HG03280 (cell line): Measurements from ENCODE around the gene HEATR1.
"Not testable (repeated sequence)": the region's sequence is repeated elsewhere in the genome, so short reads cannot be mapped to it uniquely, and the experiment has no call there.

Source experiments
- ATAC-seq: cut with Tn5 transposase; IDR thresholded peaks from one replicate; pipeline ENCODE4 v1.9.1; 2021; ENCODE audit warnings: mild to moderate bottlenecking, moderate library complexity; ENCODE audit not compliant: unreplicated experiment

Gene HEATR1, protein sequence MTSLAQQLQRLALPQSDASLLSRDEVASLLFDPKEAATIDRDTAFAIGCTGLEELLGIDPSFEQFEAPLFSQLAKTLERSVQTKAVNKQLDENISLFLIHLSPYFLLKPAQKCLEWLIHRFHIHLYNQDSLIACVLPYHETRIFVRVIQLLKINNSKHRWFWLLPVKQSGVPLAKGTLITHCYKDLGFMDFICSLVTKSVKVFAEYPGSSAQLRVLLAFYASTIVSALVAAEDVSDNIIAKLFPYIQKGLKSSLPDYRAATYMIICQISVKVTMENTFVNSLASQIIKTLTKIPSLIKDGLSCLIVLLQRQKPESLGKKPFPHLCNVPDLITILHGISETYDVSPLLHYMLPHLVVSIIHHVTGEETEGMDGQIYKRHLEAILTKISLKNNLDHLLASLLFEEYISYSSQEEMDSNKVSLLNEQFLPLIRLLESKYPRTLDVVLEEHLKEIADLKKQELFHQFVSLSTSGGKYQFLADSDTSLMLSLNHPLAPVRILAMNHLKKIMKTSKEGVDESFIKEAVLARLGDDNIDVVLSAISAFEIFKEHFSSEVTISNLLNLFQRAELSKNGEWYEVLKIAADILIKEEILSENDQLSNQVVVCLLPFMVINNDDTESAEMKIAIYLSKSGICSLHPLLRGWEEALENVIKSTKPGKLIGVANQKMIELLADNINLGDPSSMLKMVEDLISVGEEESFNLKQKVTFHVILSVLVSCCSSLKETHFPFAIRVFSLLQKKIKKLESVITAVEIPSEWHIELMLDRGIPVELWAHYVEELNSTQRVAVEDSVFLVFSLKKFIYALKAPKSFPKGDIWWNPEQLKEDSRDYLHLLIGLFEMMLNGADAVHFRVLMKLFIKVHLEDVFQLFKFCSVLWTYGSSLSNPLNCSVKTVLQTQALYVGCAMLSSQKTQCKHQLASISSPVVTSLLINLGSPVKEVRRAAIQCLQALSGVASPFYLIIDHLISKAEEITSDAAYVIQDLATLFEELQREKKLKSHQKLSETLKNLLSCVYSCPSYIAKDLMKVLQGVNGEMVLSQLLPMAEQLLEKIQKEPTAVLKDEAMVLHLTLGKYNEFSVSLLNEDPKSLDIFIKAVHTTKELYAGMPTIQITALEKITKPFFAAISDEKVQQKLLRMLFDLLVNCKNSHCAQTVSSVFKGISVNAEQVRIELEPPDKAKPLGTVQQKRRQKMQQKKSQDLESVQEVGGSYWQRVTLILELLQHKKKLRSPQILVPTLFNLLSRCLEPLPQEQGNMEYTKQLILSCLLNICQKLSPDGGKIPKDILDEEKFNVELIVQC (N-terminal part only)

DNA sequence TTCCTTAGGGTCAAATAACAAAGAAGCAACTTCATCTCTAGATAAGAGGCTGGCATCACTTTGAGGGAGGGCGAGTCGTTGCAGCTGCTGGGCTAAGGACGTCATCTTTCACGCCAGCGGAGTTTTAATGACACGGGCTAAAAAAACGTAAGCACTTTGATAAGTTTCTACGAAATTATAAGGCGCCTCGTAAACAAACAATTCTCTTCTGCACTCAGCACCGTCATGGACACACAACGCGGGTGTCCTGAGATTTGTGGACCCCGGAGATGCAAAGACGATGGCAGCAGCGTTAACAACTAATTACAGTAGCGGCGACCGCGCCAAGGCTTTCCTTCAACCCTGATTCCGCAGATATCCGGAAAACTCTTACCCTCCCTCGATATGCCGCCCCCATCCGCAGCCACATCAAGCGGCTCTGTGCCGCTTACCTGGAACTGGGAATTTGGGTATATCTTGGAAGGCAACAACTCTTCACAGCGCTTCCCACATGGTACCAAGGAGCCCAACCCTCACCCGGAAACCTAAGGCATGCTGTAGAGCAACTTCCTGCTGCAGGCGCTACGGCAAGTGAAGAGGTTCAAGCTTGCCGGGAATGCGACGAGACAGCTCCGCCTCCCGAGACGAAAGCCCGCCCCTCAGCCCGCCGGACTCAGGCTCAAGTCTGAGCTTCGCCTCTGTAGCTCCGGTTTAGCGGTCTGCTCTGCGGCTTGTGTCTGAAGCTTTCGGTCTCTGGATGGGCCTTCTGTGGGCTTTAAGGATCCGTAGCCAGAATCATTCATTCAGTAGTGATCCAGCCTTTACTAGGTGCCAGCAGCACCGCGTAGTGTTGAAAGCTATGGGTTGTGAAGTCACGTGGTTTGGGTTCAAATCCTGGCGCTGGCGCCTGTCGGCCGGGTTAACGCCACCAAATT lies at the start of gene HEATR1:
HEATR1 (minus strand) TSS at position 526 of the 914 bp plus-strand sequence; CDS start at position 105, 421 bp downstream.
- peak; percentile 93 for ATAC-seq

DNA sequence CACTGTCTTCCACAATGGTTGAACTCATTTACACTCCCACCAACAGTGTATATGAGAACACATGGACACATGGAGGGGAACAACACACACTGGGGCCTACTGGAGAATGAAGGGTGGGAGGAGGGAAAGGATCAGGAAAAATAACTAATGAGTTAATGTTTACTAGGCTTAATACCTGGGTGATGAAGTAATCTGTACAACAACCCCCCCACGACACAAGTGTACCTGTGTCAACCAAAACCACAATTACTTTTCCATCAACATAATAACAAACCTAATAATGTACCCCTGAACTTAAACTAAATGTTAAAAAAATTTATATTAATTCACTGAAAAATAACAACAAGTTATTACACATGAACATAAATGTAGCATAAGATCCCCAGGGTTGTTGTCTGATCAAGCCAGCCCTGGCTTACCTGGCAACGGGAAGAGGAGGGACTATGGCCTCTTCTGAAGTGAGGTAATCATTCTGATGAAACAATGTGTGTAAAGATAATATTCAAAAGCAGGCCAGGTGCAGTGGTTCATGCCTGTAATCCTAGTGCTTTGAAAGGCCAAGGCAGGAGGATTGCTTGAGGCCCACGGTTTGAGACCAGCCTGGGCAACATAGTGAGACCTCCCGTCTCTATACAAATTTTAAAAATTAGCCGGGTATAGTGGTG lies 40.8 kb upstream of the HEATR1 start:
- ATAC-seq: no peak

DNA sequence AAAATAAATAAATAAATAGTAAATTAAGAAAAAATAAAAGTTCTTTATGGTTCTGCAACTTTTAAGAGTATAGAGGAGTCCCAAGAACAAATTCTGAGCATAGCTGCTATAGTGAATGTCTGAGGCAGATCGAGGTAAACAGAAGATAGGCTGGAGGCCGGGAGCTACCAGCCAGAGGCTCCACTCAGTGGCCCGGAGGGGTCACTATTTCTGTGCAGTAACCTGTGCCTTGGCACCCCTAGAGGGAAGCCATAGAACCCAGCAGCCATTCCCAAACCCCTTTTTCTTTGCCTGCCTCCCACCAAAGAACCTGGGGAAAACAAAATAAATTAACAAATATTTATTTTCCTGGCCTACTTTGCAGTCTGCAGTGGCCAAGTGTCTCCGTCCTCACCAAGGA lies 38.4 kb upstream of the HEATR1 start:
- ATAC-seq: no peak

DNA sequence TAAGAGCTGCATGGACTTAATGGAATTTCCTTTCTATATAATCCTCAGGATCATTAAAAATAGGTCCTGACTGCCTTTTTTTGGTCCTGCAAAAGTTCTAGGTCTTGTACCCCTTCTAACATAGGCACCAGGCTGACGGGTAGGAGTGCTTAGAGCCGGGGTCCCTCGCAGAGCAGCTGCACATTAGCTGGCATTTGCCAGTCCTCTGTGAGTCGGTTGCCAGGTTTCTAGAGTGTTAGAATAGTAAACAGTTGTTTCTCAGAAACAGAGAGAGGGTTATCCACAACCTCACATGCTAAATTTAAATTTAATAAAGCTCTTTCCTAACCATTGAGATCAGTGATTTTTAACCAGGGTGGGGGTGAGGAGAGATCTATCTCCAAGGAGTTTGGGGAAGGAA lies 35.4 kb upstream of the HEATR1 start:
- no peak for ATAC-seq

DNA sequence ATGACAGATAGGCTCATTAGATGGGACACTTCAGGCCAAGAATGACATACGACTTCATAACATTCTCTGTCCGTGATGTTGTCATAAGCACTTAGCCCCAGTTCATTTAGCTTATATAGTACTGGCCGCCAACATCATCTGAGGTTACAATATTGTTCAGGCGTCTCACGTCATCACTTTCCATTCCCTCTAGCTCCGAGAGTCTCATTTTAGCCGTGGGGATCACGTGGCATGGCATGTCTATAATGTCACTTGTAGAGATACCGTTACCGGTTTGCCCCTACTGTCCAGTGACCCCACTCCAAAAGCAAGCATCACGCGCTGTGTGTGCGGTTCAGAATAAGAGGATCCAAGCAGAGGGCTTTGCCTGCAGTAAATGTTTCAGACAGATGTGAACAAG lies 34.6 kb upstream of the HEATR1 start:
- no peak for ATAC-seq

DNA sequence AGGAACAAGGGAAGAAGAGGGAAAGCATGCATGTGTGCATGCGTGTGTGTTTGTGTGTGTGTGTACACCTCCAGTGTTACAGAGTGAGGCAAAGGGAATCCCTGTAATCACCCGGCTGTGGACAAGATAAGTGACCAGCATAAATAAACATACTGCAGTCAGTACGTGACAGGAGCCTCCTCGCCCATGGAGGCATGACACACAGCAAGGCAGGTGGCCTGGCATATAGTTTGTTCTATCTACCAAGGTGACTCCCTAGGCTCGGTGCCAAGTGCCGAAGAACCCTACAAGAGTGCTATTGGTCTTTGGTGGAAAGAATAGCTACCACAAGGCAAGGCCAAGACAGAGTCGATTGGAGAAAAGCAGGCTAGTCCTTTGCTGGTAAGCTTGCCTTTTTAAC lies 31.7 kb upstream of the HEATR1 start:
- no peak for ATAC-seq

DNA sequence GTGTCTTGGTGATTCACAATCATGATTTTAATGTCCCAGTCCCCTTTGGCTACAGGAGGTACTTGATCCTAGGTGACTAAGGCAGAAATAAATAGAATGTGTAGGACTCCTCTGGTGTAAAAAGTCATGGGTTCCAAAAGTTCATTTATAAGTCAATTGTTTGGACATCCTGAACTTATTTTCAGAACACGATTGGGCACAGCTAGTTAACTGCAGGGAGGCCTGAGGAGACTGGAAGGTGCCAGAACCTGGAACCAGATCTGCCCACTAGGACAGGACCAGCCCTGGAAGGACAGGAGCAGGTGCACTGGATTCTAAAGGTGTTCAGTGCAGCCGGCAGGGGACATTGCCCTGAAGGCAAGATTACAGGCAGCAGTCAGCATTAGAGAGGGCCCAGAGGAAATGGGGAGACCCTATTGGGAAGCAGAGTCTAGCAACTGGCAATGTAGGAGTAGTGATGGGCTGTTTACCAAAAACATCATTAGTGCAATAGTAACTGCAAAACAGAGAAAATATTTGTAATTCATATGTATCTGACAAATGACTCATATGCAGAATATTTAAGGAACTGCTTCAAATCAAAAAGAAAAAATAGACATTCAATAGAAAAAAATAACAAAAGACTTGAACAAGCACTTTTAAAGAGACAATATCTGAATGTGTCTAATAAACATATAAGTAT lies 23.6 kb upstream of the HEATR1 start:
- ATAC-seq: no peak

DNA sequence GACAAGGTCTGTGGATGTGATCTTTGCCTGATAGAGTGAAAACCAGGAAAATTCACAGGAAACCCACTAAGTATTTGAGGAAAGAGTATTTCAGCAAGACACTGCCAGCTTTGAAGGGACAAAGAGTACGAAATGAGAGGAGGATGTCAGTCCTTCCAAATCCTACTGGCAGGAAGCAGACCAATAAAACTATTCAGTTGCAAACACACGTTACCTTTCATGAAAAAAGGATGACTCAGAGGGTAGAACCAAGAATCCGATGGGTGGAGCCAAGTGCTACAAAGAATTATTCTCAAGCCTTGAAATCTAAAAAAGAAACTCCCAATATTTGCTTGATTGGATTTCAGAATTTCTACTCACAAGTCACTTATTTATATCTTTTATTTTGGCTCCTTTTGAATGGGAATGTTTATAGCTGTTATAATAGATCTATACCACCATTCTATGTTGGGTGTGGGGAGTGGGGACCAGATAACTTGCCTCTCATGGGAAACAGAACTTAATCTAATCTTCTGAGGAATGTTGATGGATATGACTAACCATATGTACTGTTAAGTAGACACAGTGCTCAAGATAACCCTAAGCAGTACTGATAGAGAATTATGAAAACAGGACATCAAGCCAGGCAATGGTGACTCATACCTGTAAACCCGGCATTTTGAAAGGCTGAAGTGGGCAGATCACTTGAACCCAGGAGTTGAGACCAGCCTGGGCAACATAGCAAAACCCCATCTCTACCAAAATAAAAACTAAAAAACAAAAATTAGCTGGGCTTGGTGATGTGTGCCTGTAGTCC lies 19.3 kb upstream of the HEATR1 start:
- no peak for ATAC-seq

DNA sequence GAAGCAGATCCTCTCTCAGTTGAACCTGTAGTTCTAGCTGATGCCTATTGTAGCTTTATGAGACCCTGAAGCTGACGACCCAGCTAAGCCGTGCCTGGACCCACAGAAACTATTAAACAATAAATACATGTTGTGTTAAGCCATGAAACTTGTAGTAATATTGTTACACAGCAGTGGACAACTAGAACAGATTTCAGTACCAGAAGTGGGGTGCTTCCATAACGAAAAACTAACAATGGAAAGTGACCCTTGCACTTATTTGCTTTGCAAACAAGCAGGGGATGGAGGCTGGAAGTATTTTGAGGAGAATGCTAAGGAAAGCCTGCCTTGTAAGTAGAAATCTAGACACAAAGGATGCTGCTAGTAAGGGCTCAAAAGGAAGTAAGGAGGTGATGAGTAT lies 18.1 kb upstream of the HEATR1 start:
- no peak for ATAC-seq

DNA sequence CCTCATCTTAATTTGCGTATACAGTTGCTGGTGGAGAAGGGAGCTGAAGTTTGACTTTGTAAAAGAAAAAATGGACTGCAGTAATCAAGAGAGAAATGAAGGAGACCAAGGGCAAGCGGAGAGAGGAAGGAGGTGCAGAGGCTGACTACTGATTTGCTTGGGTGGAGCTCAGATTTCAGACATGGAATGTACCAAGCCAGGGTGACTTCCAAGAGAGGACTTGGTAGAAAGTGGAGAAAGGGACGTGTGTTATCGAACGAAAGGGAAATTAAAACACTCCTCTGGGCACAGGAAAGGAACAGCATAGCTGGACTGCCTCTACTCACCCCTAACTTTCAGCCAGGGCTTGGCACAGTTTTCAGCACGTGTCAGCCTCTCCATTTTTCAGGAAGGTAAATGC lies 15.1 kb upstream of the HEATR1 start:
- no peak for ATAC-seq

DNA sequence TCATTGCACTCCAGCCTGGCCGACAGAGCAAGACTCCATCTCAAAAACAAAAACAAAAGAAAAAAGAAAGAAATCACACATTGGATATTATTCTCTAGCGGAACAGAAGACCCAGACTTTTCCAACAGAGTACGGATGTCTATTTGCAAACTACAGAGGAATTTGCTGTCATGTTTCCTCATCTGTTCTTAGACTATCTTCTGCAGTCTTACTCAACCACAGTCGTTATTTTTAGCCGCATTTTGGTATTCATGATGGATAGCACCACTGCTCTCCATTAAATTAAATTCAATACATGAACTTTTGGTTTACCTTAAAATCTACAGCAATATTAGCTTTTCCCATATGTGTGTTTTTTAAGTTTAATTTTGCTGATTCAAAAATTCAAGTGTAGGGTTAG lies 14.2 kb upstream of the HEATR1 start:
- ATAC-seq: no peak

DNA sequence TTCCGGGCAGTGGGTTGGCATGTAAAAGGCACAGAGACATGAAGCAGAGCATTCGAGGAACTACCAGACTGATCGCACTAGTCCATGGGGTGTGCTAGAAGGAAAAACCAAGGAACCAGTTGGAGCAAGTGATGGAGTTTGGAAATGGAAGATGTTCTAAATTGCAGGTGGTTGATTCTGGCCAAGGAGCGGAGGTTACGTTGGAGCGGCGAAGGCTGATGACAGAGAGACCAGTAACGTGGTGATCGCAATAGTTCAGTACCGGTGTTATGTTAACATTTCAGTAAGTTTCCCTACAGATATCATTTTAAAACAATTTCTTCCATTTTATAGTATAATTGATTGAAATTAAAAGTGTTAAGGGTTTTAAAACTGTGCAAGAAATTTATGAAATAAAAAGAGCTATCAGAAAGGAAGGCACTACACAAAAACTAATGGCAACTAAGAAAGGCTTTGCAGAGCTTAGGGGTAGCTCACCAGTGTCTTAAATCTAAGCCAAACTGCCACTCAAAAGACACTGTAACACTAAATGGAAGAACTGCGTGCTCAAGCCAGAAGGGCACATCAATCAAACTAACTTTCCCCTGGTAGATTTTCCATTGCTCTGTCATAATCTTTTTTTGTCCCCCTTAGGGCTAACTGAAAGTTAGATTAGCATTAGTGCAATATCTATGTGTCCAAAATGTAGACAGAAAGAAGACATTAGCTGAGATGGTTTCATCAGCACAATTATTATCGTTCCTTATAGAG lies 11.3 kb upstream of the HEATR1 start:
- ATAC-seq: no peak

DNA sequence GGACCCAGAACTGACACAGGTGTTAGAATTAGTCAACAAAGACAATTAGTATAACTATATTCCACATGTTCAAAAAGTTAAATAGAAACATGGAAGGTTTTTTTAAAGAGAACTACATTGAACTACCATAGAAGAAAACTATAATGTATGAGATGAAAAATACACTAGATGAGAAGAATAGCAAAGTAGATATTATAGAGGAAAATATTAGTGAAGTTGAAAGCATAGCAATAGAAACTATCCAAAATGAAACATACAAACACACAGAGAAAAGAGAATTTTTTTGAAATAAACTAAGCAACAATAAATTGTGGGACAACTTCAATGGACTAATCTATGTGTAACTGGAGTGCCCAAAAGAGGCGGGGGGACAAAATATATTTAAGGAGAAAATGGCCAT lies 8.0 kb upstream of the HEATR1 start:
- ATAC-seq: no peak

DNA sequence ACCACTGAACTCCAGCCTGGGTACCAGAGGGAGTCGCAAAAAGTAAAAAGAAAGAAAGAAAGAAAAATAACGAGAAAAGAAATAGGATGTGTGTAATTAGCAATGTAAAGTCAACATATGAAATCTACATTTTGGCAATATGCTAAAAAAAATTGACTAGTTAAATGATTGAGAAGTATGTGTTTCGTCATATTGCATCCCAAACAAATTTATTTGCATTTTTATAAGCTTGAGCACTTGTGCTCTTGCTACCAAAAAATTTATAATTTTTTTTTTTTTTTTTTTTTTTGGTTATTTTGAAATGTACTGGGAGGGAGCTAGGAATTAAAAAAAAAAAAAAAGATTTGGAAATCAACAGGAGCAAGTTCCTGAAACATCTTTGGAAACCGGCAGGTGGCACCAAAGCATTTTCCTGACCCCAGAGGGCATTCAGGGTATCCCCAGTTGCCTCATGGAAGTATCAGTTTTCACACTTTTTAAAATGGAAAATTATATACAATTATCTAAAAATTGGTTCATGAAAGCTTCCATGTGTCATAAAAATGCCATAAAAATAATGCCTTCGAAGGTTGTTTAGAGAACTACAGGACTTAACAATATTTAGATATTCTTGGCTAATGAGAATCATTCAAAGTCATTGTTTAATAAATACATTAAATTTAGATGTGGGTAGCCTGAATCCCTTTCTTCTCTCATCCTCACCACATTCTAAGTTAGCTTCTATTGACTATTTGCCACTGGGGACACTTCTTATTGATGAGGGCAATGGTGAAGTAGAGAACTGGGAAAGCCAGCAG lies 4.8 kb upstream of the HEATR1 start:
- ATAC-seq: no peak

DNA sequence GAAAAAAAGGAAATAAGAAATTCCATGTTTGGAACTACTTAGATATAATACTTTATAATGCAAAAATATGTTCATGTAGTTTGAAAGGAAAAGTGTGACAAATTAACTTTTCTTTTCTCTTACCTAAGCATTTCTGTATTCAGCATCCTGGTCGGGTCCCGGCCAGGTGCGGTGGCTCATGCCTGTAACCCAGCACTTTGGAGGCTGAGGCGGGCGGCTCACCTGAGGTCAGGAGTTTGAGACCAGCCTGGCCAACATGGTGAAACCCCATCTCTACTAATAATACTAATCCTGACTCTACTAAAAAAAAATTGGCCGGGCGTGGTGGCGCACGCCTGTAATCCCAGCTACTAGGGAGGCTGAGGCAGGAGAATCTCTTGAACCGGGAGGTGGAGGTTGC lies 3.3 kb upstream of the HEATR1 start:
- not testable (repeated sequence) for ATAC-seq

DNA sequence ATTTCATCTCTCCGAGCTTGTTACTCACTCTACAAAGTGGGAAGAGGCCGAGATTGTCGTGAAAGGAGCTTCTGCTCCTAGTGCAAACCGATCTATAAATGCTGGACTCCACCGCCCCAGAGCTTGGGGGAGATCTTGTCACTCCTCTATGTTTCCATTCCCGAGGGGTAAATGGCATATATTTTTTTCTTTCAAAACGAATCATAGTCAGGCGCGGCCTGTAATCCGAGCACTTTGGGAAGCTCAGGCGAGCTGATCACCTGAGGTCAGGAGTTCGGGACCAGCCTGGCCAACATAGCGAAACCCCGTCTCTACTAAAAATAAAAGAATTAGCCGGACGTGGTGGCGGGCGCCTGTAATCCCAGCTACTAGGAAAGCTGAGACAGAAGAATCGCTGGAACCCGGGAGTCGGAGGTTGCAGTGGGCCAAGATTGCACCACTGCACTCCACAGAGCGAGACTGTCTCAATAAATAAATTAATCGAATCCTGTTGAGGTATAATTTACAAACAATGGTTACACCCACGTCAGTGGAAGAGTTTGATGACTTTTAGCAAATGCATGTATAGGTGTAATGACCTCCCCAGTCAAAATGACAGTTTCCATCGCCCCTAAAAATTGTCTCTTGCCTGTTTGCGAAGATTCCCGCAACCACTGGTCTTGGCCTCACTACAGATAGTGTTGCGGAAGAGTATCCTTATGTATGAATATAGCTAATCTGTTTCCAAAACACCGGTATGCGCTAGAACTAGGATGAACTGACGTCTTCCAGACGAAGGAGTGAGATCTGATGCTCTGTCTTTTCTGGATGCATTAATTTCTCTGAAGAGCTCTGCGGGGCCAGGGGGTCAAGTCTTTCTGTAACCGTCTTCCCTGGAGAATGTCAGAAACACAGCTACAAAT lies 840 bp upstream of the HEATR1 start:
- ATAC-seq: no peak
